HEK293 (cell line): ENCODE data around the gene SYNC.

Experiments used
- FEZF1 ChIP-seq: fragments of 450-650 bp; formaldehyde crosslinking; IDR thresholded peaks from 2 replicates; pipeline ENCODE4 v1.5.1; 2016; ENCODE audit warnings: missing biosample characterization, missing genetic modification characterization
- HIC1 ChIP-seq: fragments of 450-650 bp; formaldehyde crosslinking; IDR thresholded peaks from 2 replicates; pipeline ENCODE4 v1.5.1; 2016; ENCODE audit warnings: missing biosample characterization, missing genetic modification characterization
- HOXA7 ChIP-seq: sonication (generic); formaldehyde crosslinking; IDR thresholded peaks from 2 replicates; pipeline ENCODE4 v1.8.1; 2022; ENCODE audit warnings: missing genetic modification reagents, borderline replicate concordance
- HOXC10 ChIP-seq: sonication (generic); formaldehyde crosslinking; IDR thresholded peaks from 2 replicates; pipeline ENCODE4 v1.8.1; 2023; ENCODE audit warnings: mild to moderate bottlenecking, missing genetic modification reagents
- HOXD13 ChIP-seq: sonication (generic); formaldehyde crosslinking; IDR thresholded peaks from 2 replicates; pipeline ENCODE4 v1.8.0; 2022; ENCODE audit warnings: missing genetic modification reagents, borderline replicate concordance
- PBX3 ChIP-seq: sonication (generic); formaldehyde crosslinking; IDR thresholded peaks from 2 replicates; pipeline ENCODE4 v1.8.1; 2022; ENCODE audit warnings: mild to moderate bottlenecking, moderate library complexity, missing genetic modification reagents
- RBAK ChIP-seq: fragments of 450-650 bp; formaldehyde crosslinking; IDR thresholded peaks from 2 replicates; pipeline ENCODE4 v1.5.1; 2016; ENCODE audit warnings: missing biosample characterization, missing genetic modification characterization
- WT1 ChIP-seq: fragments of 450-650 bp; formaldehyde crosslinking; IDR thresholded peaks from 2 replicates; pipeline ENCODE4 v1.5.1; 2016; ENCODE audit warnings: missing biosample characterization, missing genetic modification characterization
- ZBTB21 ChIP-seq: fragments of 450-650 bp; formaldehyde crosslinking; IDR thresholded peaks from 2 replicates; pipeline ENCODE4 v1.5.1; 2017; ENCODE audit warnings: missing biosample characterization, missing genetic modification characterization
- ZBTB48 ChIP-seq: fragments of 450-650 bp; formaldehyde crosslinking; IDR thresholded peaks from 2 replicates; pipeline ENCODE4 v1.5.1; 2016; ENCODE audit warnings: missing biosample characterization, missing genetic modification characterization
- ZIC2 ChIP-seq: fragments of 450-650 bp; formaldehyde crosslinking; IDR thresholded peaks from 2 replicates; pipeline ENCODE4 v1.5.1; 2016; ENCODE audit warnings: missing biosample characterization, missing genetic modification characterization
- ZNF10 ChIP-seq: fragments of 450-650 bp; formaldehyde crosslinking; IDR thresholded peaks from 2 replicates; pipeline ENCODE4 v1.5.1; 2017; ENCODE audit warnings: missing biosample characterization, missing genetic modification characterization
- ZNF133 ChIP-seq: fragments of 450-650 bp; formaldehyde crosslinking; IDR thresholded peaks from 2 replicates; pipeline ENCODE4 v1.5.1; 2016; ENCODE audit warnings: missing biosample characterization, missing genetic modification characterization
- ZNF174 ChIP-seq: fragments of 450-650 bp; formaldehyde crosslinking; IDR thresholded peaks from 2 replicates; pipeline ENCODE4 v1.5.0; 2017; ENCODE audit warnings: missing biosample characterization, mild to moderate bottlenecking, missing genetic modification characterization
- ZNF221 ChIP-seq: fragments of 450-650 bp; formaldehyde crosslinking; IDR thresholded peaks from 2 replicates; pipeline ENCODE4 v1.5.1; 2017; ENCODE audit warnings: missing biosample characterization, missing genetic modification characterization, borderline replicate concordance
- ZNF48 ChIP-seq: fragments of 450-650 bp; formaldehyde crosslinking; IDR thresholded peaks from 2 replicates; pipeline ENCODE4 v1.5.1; 2016; ENCODE audit warnings: missing biosample characterization, missing genetic modification characterization
- ZNF585B ChIP-seq: fragments of 450-650 bp; formaldehyde crosslinking; IDR thresholded peaks from 2 replicates; pipeline ENCODE4 v1.5.1; 2016; ENCODE audit warnings: missing biosample characterization, missing genetic modification characterization
- ZNF610 ChIP-seq: fragments of 450-650 bp; formaldehyde crosslinking; IDR thresholded peaks from 2 replicates; pipeline ENCODE4 v1.5.1; 2016; ENCODE audit warnings: missing biosample characterization, missing genetic modification characterization, borderline replicate concordance
- ZNF654 ChIP-seq: fragments of 450-650 bp; formaldehyde crosslinking; IDR thresholded peaks from 2 replicates; pipeline ENCODE4 v1.5.1; 2016; ENCODE audit warnings: low read depth, missing biosample characterization, missing genetic modification characterization
- TF ChIP-seq, protein P1 (sequence below): fragments of 450-650 bp; formaldehyde crosslinking; IDR thresholded peaks from 2 replicates; pipeline ENCODE4 v1.5.1; 2017; ENCODE audit warnings: missing biosample characterization, missing genetic modification characterization
- TF ChIP-seq, protein P2 (sequence below): fragments of 450-650 bp; formaldehyde crosslinking; IDR thresholded peaks from 2 replicates; pipeline ENCODE4 v1.5.1; 2016; ENCODE audit warnings: missing biosample characterization, missing genetic modification characterization
- TF ChIP-seq, protein P3 (sequence below): fragments of 450-650 bp; formaldehyde crosslinking; IDR thresholded peaks from 2 replicates; pipeline ENCODE4 v1.5.1; 2017; ENCODE audit warnings: missing biosample characterization, missing genetic modification characterization
- TF ChIP-seq, protein P4 (sequence below): fragments of 450-650 bp; formaldehyde crosslinking; conservative IDR thresholded peaks from 2 replicates; pipeline ENCODE4 v1.5.1; 2016; ENCODE audit warnings: low read depth, missing biosample characterization, missing genetic modification characterization
- TF ChIP-seq, protein P5 (sequence below): fragments of 450-650 bp; formaldehyde crosslinking; IDR thresholded peaks from 2 replicates; pipeline ENCODE4 v1.5.1; 2016; ENCODE audit warnings: missing biosample characterization, missing genetic modification characterization, borderline replicate concordance

Gene SYNC

GRCh38 chr1:32724678-32725614 lies 22.4 kb upstream of the SYNC start (continued):
- TF ChIP-seq ZBTB48 (no peak), WT1 (tag by site-specific recombination) (peak; percentile 40; the same call in 1 of the 2 replicates), ZNF610 (tag by site-specific recombination) (no peak), HIC1 (tag by site-specific recombination) (no peak), ZNF654 (tag by site-specific recombination) (no peak), ZNF10 (tag by site-specific recombination) (no peak), HOXD13 (no peak), ZNF174 (tag by site-specific recombination) (no peak), PBX3 (no peak), ZNF133 (no peak), HOXC10 (CRISPR knock-in tag) (no peak), ZNF221 (tag by site-specific recombination) (no peak), FEZF1 (no peak), ZNF585B (tag by site-specific recombination) (no peak), HOXA7 (CRISPR knock-in tag) (no peak), ZBTB21 (tag by site-specific recombination) (no peak), ZIC2 (tag by site-specific recombination) (0 out of 2 replicates have a peak, but pooled peaks have one; percentile 17), RBAK (tag by site-specific recombination) (no peak), ZNF48 (tag by site-specific recombination) (no peak)
- TF ChIP-seq, protein P1, sequence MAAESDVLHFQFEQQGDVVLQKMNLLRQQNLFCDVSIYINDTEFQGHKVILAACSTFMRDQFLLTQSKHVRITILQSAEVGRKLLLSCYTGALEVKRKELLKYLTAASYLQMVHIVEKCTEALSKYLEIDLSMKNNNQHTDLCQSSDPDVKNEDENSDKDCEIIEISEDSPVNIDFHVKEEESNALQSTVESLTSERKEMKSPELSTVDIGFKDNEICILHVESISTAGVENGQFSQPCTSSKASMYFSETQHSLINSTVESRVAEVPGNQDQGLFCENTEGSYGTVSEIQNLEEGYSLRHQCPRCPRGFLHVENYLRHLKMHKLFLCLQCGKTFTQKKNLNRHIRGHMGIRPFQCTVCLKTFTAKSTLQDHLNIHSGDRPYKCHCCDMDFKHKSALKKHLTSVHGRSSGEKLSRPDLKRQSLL: no peak
- TF ChIP-seq, protein P2, sequence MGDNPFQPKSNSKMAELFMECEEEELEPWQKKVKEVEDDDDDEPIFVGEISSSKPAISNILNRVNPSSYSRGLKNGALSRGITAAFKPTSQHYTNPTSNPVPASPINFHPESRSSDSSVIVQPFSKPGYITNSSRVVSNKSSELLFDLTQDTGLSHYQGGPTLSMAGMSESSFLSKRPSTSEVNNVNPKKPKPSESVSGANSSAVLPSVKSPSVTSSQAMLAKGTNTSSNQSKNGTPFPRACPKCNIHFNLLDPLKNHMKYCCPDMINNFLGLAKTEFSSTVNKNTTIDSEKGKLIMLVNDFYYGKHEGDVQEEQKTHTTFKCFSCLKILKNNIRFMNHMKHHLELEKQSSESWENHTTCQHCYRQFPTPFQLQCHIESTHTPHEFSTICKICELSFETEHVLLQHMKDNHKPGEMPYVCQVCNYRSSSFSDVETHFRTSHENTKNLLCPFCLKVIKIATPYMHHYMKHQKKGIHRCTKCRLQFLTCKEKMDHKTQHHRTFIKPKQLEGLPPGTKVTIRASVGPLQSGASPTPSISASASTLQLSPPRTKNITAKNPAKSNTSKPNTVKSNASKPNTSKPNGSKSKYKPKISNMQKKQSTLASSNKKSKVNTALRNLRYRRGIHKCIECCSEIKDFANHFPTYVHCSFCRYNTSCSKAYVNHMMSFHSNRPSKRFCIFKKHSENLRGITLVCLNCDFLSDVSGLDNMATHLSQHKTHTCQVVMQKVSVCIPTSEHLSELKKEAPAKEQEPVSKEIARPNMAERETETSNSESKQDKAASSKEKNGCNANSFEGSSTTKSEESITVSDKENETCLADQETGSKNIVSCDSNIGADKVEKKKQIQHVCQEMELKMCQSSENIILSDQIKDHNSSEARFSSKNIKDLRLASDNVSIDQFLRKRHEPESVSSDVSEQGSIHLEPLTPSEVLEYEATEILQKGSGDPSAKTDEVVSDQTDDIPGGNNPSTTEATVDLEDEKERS: no peak
- TF ChIP-seq, protein P3, sequence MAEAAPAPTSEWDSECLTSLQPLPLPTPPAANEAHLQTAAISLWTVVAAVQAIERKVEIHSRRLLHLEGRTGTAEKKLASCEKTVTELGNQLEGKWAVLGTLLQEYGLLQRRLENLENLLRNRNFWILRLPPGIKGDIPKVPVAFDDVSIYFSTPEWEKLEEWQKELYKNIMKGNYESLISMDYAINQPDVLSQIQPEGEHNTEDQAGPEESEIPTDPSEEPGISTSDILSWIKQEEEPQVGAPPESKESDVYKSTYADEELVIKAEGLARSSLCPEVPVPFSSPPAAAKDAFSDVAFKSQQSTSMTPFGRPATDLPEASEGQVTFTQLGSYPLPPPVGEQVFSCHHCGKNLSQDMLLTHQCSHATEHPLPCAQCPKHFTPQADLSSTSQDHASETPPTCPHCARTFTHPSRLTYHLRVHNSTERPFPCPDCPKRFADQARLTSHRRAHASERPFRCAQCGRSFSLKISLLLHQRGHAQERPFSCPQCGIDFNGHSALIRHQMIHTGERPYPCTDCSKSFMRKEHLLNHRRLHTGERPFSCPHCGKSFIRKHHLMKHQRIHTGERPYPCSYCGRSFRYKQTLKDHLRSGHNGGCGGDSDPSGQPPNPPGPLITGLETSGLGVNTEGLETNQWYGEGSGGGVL (tag by site-specific recombination): peak; percentile 66
- TF ChIP-seq, protein P4, sequence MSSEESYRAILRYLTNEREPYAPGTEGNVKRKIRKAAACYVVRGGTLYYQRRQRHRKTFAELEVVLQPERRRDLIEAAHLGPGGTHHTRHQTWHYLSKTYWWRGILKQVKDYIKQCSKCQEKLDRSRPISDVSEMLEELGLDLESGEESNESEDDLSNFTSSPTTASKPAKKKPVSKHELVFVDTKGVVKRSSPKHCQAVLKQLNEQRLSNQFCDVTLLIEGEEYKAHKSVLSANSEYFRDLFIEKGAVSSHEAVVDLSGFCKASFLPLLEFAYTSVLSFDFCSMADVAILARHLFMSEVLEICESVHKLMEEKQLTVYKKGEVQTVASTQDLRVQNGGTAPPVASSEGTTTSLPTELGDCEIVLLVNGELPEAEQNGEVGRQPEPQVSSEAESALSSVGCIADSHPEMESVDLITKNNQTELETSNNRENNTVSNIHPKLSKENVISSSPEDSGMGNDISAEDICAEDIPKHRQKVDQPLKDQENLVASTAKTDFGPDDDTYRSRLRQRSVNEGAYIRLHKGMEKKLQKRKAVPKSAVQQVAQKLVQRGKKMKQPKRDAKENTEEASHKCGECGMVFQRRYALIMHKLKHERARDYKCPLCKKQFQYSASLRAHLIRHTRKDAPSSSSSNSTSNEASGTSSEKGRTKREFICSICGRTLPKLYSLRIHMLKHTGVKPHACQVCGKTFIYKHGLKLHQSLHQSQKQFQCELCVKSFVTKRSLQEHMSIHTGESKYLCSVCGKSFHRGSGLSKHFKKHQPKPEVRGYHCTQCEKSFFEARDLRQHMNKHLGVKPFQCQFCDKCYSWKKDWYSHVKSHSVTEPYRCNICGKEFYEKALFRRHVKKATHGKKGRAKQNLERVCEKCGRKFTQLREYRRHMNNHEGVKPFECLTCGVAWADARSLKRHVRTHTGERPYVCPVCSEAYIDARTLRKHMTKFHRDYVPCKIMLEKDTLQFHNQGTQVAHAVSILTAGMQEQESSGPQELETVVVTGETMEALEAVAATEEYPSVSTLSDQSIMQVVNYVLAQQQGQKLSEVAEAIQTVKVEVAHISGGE (tag by site-specific recombination): no peak
- TF ChIP-seq, protein P5, sequence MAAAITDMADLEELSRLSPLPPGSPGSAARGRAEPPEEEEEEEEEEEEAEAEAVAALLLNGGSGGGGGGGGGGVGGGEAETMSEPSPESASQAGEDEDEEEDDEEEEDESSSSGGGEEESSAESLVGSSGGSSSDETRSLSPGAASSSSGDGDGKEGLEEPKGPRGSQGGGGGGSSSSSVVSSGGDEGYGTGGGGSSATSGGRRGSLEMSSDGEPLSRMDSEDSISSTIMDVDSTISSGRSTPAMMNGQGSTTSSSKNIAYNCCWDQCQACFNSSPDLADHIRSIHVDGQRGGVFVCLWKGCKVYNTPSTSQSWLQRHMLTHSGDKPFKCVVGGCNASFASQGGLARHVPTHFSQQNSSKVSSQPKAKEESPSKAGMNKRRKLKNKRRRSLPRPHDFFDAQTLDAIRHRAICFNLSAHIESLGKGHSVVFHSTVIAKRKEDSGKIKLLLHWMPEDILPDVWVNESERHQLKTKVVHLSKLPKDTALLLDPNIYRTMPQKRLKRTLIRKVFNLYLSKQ (tag by site-specific recombination): no peak
